ENCODE results near the gene SRBD1. TPM values are rescaled to one million over a fixed set of nuclear protein-coding genes. Genes with fewer than 3 reads are reported as not detected.
A peak's percentile ranks its signal among the peaks of the same experiment; 100 is the strongest.

SRBD1 gene
- total RNA-seq, 1 experiment from 2014 or later, result 20.6 TPM

GRCh38 chr2:45650851-45651414, 39.9 kb upstream of the SRBD1 start (continued):
- TF ChIP-seq TCF7L2 (IDR thresholded peaks at IDR 0.05; ENCODE audit: borderline replicate concordance, extremely low read depth, insufficient read depth, insufficient read length) (peak; percentile 70), EGR1 (IDR thresholded peaks at IDR 0.05; ENCODE audit: low read depth) (no peak), CEBPB (IDR thresholded peaks at IDR 0.05; ENCODE audit: low read depth) (no peak), REST (IDR thresholded peaks at IDR 0.05; ENCODE audit: low read depth) (no peak), MAX (IDR thresholded peaks at IDR 0.05) (peak; percentile 86), SIN3A (IDR thresholded peaks at IDR 0.05; ENCODE audit: low read depth) (peak; percentile 89; the same call in 1 of the 2 replicates), YY1 (IDR thresholded peaks at IDR 0.05; ENCODE audit: extremely low read depth, insufficient replicate concordance, low read depth, low read length) (peak; percentile 78), ZNF274 (IDR thresholded peaks at IDR 0.05; ENCODE audit: low read depth, low read length) (no peak)

Measured in HCT116 (cell line).